GM08714 (cell line): ENCODE data around the gene POLR2E.

ENCODE experiments used
- H3K4me3 ChIP-seq: fragments of 200-500 bp; sonication (Bioruptor generic); 2 replicates; pipeline ENCODE4 v1.5.1; 2014; ENCODE audit warnings: mild to moderate bottlenecking, low read length, inconsistent platforms
- ZNF274 ChIP-seq: IDR thresholded peaks from 2 replicates; pipeline ENCODE4 v1.6.1; 2012; ENCODE audit warnings: mild to moderate bottlenecking, low read depth, low read length

POLR2E gene

GRCh38 chr19:1042689-1043511 is 52.3 kb downstream of the POLR2E start:
- H3K4me3 ChIP-seq: no peak overlapping the region
- no peak for TF ChIP-seq ZNF274

GRCh38 chr19:1041835-1042685 is 53.1 kb downstream of the POLR2E start:
- TF ChIP-seq ZNF274: no peak
- H3K4me3 ChIP-seq: no peak overlapping the region

- peak overlapping the region; percentile 17; the same call in 1 of the 2 replicates for H3K4me3 ChIP-seq
- no peak for TF ChIP-seq ZNF274
These were observed 53.8 kb downstream of the POLR2E start for GRCh38 chr19:1041272-1041834.

- no peak for TF ChIP-seq ZNF274
- peak overlapping the region; percentile 71 for H3K4me3 ChIP-seq
These were observed 54.5 kb downstream of the POLR2E start for GRCh38 chr19:1040476-1041271.

- no peak for TF ChIP-seq ZNF274
- H3K4me3 ChIP-seq: peak within 1 kb of the TSS; percentile 71
These were observed 55.3 kb downstream of the POLR2E start, which contains the start of gene ABCA7 for GRCh38 chr19:1039646-1040475. TSS of gene ABCA7 (plus strand) at chr19:1040107. CDS start at chr19:1041362, 1,255 bp downstream.

- peak overlapping the region; percentile 4; the same call in 1 of the 2 replicates for H3K4me3 ChIP-seq
- TF ChIP-seq ZNF274: no peak
These were observed 56.1 kb downstream of the POLR2E start for GRCh38 chr19:1038978-1039645.

- H3K4me3 ChIP-seq: no peak overlapping the region; the same call in 1 of the 2 replicates
- TF ChIP-seq ZNF274: no peak
These were observed 57.5 kb downstream of the POLR2E start for GRCh38 chr19:1037621-1038064.
